ENCODE results near the gene XIRP1. TPM values are rescaled to one million over a fixed set of nuclear protein-coding genes. Genes with fewer than 3 reads are reported as not detected.

XIRP1 gene
- total RNA-seq, 1 experiment from 2014 or later: not detected

DNA sequence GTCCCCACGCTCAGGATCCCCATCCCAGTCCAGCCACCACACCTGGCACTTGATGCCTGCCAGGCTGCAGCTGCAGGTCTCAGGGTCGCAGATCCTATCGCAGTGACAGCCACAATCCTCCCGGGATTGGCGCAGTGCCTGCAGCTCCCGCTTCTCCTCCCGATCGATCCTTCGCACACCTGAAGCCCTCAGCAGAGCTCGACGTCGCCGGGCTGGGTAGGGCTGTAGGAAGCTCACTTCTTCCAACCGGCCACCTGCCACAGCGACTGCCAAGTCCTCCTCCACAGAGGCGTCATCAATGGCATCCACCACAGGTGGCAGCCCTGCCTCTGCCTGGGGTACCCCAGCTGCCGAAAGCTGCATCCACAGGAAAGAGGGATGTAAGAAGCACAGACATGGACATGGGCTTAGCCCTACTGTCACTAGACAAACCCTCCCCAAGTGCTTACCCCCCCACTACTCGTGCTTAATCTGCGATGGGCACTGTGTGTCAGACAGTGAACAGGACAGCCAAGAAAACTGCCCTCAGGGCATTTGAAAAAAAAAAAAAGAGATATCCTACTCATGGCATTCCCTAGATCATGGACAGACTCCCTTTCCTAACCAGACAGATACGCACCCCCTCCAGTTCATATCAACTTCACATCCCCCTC, 48.2 kb downstream of the XIRP1 start:
- Histone ChIP-seq H3K9ac (ENCODE audit: low read length) (no peak overlapping the region), H3K36me3 (ENCODE audit: insufficient read depth, low read length) (no peaks in the 10 kb centered on the region; the same call in 1 of the 2 replicates), H4K20me1 (ENCODE audit: insufficient read depth, low read depth, low read length) (no peaks in the 10 kb centered on the region), H3K4me1 (ENCODE audit: low read length) (peaks cover 59% of the 10 kb centered on the region), H3K79me2 (ENCODE audit: low read length) (peaks cover 20% of the 10 kb centered on the region; the same call in 1 of the 2 replicates), H2AFZ (ENCODE audit: low read length) (no peak overlapping the region), H3K9me2 (replicated peaks; ENCODE audit: insufficient read depth, low read length) (no peaks in the 10 kb centered on the region), H3K27ac (ENCODE audit: low read length) (no peak overlapping the region), H3K27me3 (ENCODE audit: low read length) (no peaks in the 10 kb centered on the region), H3K4me3 (ENCODE audit: low read length) (no peak overlapping the region), H3K4me2 (ENCODE audit: low read depth, low read length, poor library complexity, severe bottlenecking) (no peak overlapping the region), H3K9me3 (ENCODE audit: low read length) (no peaks in the 10 kb centered on the region)
- no peak for DNase-seq

DNA sequence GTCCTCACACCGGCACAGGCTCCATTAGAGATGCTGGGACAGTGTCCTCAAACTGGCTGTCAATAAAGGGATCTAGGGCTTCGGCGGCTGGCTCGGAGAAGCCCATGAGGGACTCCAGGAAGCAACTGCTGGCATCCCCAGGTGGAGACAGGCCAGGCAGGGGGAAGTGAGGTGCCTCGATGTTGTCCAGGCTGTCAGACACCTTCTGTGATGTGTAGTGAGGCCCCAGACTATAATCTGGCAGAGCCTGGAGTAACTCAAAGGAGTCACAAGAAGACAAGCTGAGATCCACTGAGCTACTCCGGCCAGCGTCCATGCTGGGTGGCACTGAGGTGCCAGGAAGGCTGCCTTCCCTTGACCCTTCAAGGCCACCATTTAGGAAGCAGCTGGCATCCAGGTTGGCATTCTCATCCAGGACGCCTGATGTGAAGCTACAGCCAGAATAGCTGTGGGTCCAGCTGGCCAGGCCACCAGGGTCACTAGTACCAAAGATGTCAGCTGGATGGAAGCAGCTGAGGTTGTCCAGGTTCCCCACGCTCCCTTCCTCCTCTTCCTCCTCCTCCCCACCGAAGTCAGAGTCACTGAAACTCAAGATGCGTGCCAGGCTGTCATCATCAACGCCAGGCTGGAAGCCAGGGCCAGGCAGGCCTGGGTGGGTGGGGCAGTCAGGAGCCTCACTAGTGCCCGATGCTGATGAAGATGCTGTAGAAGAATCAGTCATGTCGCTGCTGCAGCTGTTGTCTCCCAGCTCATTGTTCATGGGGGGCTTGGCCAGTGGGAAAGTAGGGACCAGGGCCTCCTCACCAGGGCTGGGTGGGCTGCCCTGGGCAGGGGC, 49.1 kb downstream of the XIRP1 start:
- H3K9me3 ChIP-seq (ENCODE audit: low read length): no peaks in the 10 kb centered on the region
- no peaks in the 10 kb centered on the region for H3K27me3 ChIP-seq (ENCODE audit: low read length)
- no peak for DNase-seq
- H3K4me2 ChIP-seq (ENCODE audit: low read depth, low read length, poor library complexity, severe bottlenecking): no peak overlapping the region
- no peak overlapping the region for H3K27ac ChIP-seq (ENCODE audit: low read length)
- H2AFZ ChIP-seq (ENCODE audit: low read length): no peak overlapping the region
- H3K4me3 ChIP-seq (ENCODE audit: low read length): no peak overlapping the region
- peaks cover 16% of the 10 kb centered on the region; the same call in 1 of the 2 replicates for H3K79me2 ChIP-seq (ENCODE audit: low read length)
- no peaks in the 10 kb centered on the region for H3K9me2 ChIP-seq (replicated peaks; ENCODE audit: insufficient read depth, low read length)
- no peaks in the 10 kb centered on the region; the same call in 1 of the 2 replicates for H3K36me3 ChIP-seq (ENCODE audit: insufficient read depth, low read length)
- H4K20me1 ChIP-seq (ENCODE audit: insufficient read depth, low read depth, low read length): no peaks in the 10 kb centered on the region
- H3K4me1 ChIP-seq (ENCODE audit: low read length): peaks cover 49% of the 10 kb centered on the region
- no peak overlapping the region for H3K9ac ChIP-seq (ENCODE audit: low read length)

DNA sequence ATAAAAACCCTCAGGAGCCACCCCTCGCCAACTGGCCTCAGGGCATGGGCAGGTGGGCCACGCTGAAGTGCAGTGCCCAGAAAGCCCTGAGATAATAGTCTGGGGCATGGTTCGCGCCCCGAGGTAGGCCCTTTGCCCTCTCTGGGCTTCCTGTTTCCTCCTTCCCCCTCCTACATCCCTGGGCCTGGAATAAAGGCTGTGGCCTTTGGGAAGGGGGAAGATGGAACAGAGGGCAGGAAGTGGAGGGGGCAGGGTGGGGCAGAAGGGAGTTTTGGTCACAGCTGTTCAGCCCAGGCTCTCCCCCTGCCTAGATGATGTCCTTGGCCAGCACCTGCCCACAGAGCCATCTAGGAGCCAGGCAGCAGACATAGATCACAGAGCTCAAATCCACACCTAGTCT, 50.3 kb downstream of the XIRP1 start:
- Histone ChIP-seq H3K4me3 (ENCODE audit: low read length) (no peak overlapping the region), H4K20me1 (ENCODE audit: insufficient read depth, low read depth, low read length) (no peaks in the 10 kb centered on the region), H3K4me2 (ENCODE audit: low read depth, low read length, poor library complexity, severe bottlenecking) (no peak overlapping the region), H3K9me2 (replicated peaks; ENCODE audit: insufficient read depth, low read length) (no peaks in the 10 kb centered on the region), H3K4me1 (ENCODE audit: low read length) (peaks cover 37% of the 10 kb centered on the region), H2AFZ (ENCODE audit: low read length) (no peak overlapping the region), H3K79me2 (ENCODE audit: low read length) (peaks cover 6% of the 10 kb centered on the region; the same call in 1 of the 2 replicates), H3K27me3 (ENCODE audit: low read length) (no peaks in the 10 kb centered on the region), H3K36me3 (ENCODE audit: insufficient read depth, low read length) (no peaks in the 10 kb centered on the region; the same call in 1 of the 2 replicates), H3K9ac (ENCODE audit: low read length) (no peak overlapping the region), H3K9me3 (ENCODE audit: low read length) (no peaks in the 10 kb centered on the region), H3K27ac (ENCODE audit: low read length) (0 out of 2 replicates have a peak overlapping the region, but pooled peaks have one; percentile 55)
- no peak for DNase-seq

DNA sequence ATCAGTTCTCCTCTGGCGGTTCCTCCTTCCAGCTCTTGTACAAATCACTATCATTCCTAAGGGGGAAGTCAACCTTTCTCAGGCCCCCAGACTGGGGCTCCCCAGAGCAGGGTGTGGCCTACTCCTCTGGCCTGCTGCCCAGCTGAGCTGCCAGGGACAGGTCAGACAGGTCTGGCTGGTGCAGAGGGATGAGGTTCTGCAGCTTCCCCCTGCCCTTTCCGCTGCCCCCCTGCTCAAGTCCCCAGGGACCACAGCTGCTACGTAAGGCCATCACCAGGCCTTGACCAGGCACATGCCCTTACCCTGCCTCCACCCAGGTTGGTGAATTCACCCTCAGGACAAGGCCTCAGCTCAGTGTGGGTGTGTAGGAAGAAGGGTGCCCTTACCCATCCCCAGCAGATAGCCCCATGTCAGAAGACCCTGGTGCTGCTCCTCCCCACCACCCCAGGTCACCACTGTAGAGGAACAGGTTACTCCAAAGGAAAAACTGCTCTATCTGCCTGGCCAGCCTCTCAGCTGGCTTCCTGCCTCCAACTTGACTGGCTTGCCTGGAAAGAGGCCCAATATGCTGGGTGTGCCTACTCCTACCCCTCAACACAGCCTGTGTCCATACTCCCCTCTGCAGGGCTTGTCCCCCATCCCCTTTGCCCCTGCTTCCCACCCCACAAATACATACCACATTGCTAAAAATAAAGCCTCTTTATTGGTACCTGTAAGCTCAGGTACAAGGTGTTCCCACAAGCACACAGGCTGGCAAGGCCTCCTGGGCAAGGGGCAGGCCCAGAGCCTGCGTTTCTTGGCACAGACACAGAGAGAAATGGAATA, 51.0 kb downstream of the XIRP1 start:
- H3K9ac ChIP-seq (ENCODE audit: low read length): no peak overlapping the region
- DNase-seq: no peak
- no peaks in the 10 kb centered on the region for H4K20me1 ChIP-seq (ENCODE audit: insufficient read depth, low read depth, low read length)
- no peak overlapping the region for H2AFZ ChIP-seq (ENCODE audit: low read length)
- no peaks in the 10 kb centered on the region for H3K27me3 ChIP-seq (ENCODE audit: low read length)
- H3K9me3 ChIP-seq (ENCODE audit: low read length): no peaks in the 10 kb centered on the region
- peaks cover 30% of the 10 kb centered on the region for H3K4me1 ChIP-seq (ENCODE audit: low read length)
- peak overlapping the region; percentile 55 for H3K27ac ChIP-seq (ENCODE audit: low read length)
- H3K4me2 ChIP-seq (ENCODE audit: low read depth, low read length, poor library complexity, severe bottlenecking): no peak overlapping the region
- H3K36me3 ChIP-seq (ENCODE audit: insufficient read depth, low read length): no peaks in the 10 kb centered on the region; the same call in 1 of the 2 replicates
- no peaks in the 10 kb centered on the region for H3K9me2 ChIP-seq (replicated peaks; ENCODE audit: insufficient read depth, low read length)
- H3K4me3 ChIP-seq (ENCODE audit: low read length): no peak overlapping the region
- H3K79me2 ChIP-seq (ENCODE audit: low read length): no peaks in the 10 kb centered on the region; the same call in 1 of the 2 replicates

DNA sequence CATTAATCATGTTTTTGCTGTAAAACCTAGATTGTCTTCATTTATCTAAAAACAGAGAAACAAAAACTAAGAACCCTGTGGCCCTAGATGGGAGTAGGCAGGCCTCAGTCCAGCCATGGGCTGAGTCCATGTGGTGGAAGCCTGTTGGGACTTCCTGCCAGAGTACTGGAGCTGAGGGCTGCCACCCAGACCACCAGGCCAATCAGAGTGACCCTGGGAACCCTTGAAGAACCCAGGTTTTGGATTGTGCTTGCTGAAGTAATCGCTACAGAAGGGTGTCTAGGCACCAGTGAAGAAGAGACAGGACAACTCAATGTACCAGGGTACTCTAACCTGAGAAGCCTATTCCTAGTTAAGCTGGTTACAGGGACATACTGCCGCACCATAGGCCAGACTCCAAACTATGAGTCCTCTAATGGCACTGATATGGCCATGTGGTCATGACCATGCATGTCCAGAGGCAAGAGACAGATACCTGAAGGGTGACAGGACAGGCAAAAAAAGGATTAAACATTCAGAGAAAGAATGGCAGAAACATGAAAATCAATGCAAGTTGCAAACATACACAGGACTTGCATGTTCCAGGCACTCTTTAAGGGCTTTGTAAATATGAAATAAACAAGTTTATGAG, 51.9 kb downstream of the XIRP1 start:
- DNase-seq: no peak
- Histone ChIP-seq H3K9ac (ENCODE audit: low read length) (no peak overlapping the region), H3K36me3 (ENCODE audit: insufficient read depth, low read length) (no peaks in the 10 kb centered on the region; the same call in 1 of the 2 replicates), H2AFZ (ENCODE audit: low read length) (no peak overlapping the region), H3K9me3 (ENCODE audit: low read length) (no peaks in the 10 kb centered on the region), H3K27me3 (ENCODE audit: low read length) (no peaks in the 10 kb centered on the region), H3K4me2 (ENCODE audit: low read depth, low read length, poor library complexity, severe bottlenecking) (no peak overlapping the region), H3K9me2 (replicated peaks; ENCODE audit: insufficient read depth, low read length) (no peaks in the 10 kb centered on the region), H3K4me1 (ENCODE audit: low read length) (peaks cover 22% of the 10 kb centered on the region), H4K20me1 (ENCODE audit: insufficient read depth, low read depth, low read length) (no peaks in the 10 kb centered on the region), H3K79me2 (ENCODE audit: low read length) (no peaks in the 10 kb centered on the region), H3K27ac (ENCODE audit: low read length) (peak overlapping the region; percentile 55), H3K4me3 (ENCODE audit: low read length) (no peak overlapping the region)

DNA sequence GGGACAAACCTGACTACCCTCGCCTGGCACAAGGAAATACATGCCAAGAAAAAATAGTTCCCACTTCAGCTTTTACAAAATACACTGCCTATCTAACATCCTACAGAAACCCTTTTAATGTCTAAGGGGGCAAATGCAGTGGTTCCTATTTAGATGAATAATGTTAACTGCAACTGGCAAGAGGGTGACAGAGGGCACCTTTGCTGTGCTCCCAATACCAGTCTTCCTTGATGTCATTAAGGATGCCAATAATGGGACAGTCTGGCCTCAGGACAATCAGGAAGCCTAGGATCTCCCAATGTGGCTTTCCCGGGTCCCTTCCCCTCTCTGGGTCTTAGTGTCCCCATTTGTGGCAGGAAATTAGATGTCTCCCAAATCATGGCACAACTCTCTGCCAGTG, 53.0 kb downstream of the XIRP1 start:
- H4K20me1 ChIP-seq (ENCODE audit: insufficient read depth, low read depth, low read length): no peaks in the 10 kb centered on the region
- no peaks in the 10 kb centered on the region for H3K9me2 ChIP-seq (replicated peaks; ENCODE audit: insufficient read depth, low read length)
- H3K79me2 ChIP-seq (ENCODE audit: low read length): no peaks in the 10 kb centered on the region
- DNase-seq: no peak
- no peak overlapping the region for H3K27ac ChIP-seq (ENCODE audit: low read length)
- no peaks in the 10 kb centered on the region for H3K36me3 ChIP-seq (ENCODE audit: insufficient read depth, low read length)
- H3K4me1 ChIP-seq (ENCODE audit: low read length): peaks cover 22% of the 10 kb centered on the region
- H3K4me2 ChIP-seq (ENCODE audit: low read depth, low read length, poor library complexity, severe bottlenecking): no peak overlapping the region
- H3K9ac ChIP-seq (ENCODE audit: low read length): no peak overlapping the region
- no peak overlapping the region for H3K4me3 ChIP-seq (ENCODE audit: low read length)
- no peaks in the 10 kb centered on the region for H3K9me3 ChIP-seq (ENCODE audit: low read length)
- H2AFZ ChIP-seq (ENCODE audit: low read length): no peak overlapping the region
- H3K27me3 ChIP-seq (ENCODE audit: low read length): no peaks in the 10 kb centered on the region

DNA sequence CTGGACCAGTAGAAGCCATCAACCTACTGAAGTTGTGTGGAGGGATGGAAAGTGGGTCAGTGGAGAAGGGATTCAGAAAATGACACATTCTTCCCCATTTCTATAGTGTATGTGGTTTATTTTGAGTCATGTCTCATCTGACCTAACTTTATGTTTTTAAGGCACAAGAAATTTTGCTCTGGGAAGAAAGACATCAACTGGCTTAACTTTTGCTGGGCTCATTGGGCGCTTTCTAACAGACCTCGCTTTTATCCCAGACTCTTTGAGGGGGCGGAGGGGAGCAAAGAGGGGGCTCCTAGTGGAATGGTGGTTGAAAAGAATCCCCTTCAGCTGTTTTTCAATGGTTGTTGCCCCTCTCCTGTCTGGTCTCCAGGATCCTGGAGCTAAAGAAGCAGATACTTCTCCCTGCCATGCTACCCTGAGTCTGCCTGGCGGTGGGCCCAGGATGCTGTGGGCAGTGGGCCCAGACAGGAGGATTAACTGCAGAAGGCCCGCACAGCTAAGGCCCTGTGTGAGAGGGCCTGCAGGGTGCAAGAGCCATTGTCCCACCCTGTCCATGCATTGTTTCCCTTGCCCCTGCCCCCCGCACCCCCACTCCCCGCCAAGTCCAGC, 53.5 kb downstream of the XIRP1 start:
- no peak for DNase-seq
- H3K27ac ChIP-seq (ENCODE audit: low read length): no peak overlapping the region
- H3K79me2 ChIP-seq (ENCODE audit: low read length): no peaks in the 10 kb centered on the region
- no peaks in the 10 kb centered on the region for H3K9me3 ChIP-seq (ENCODE audit: low read length)
- peaks cover 22% of the 10 kb centered on the region for H3K4me1 ChIP-seq (ENCODE audit: low read length)
- H3K4me3 ChIP-seq (ENCODE audit: low read length): no peak overlapping the region
- H3K36me3 ChIP-seq (ENCODE audit: insufficient read depth, low read length): no peaks in the 10 kb centered on the region
- no peaks in the 10 kb centered on the region for H3K9me2 ChIP-seq (replicated peaks; ENCODE audit: insufficient read depth, low read length)
- H3K9ac ChIP-seq (ENCODE audit: low read length): no peak overlapping the region
- no peaks in the 10 kb centered on the region for H4K20me1 ChIP-seq (ENCODE audit: insufficient read depth, low read depth, low read length)
- H3K27me3 ChIP-seq (ENCODE audit: low read length): no peaks in the 10 kb centered on the region
- H3K4me2 ChIP-seq (ENCODE audit: low read depth, low read length, poor library complexity, severe bottlenecking): no peak overlapping the region
- no peak overlapping the region for H2AFZ ChIP-seq (ENCODE audit: low read length)

All from Karpas-422 (cell line).